ENCODE data around the gene XPC.
A peak's percentile ranks its signal among the peaks of the same experiment; 100 is the strongest.

XPC gene

GRCh38 chr3:14214764-14215163 is 36.4 kb upstream of the XPC start:
- H3K4me3 ChIP-seq (ENCODE audit: low read depth, low read length) = no peak overlapping the region
- POLR2A ChIA-PET = no interaction called here
- no peak for DNase-seq (ENCODE audit: low read depth, low spot score)
- no peak for TF ChIP-seq CTCF (IDR thresholded peaks at IDR 0.05; ENCODE audit: insufficient read depth, low read length, missing control alignments)
- CTCF ChIA-PET = interaction anchor here (5.6 to 10.0 kb wide), 3 partner anchors 9 to 46 kb away, joined by 29 to 75 read pairs (median 40); no protein-coding TSS in a partner anchor

DNA sequence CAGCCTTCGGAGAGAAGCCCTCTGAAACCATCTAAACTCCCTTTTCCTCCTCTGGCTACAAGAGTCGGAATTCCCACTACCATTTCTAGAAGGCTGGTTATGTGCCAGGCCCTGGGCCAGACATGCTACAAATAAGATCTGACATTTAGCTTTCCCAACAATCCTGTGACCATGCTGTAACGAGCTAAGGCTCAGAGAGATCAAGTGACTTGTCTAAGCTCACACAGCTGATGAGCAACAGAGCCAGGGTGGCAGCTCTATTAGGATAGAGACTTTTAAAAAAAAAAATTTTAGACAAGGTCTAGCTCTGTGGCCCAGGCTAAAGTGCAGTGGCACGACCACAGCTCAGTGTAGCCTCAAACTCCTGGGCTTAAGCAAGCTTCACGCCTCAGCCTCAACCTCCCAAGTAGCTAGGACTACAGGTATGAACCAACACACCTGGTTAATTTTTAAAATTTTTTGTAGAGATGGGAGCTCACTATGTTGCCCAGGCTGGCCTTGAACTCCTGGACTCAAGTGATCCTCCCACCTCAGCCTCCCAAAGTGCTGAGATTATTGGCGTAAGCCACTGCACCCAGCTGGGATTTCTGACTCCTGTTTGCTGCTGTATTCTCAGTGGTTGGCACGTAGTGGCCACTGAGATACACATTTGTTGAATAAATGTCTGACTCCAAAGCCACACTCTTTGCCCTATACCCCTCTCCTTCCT is 34.8 kb upstream of the XPC start:
- TF ChIP-seq CTCF (IDR thresholded peaks at IDR 0.05; ENCODE audit: insufficient read depth, low read length, missing control alignments) = no peak
- ChIA-PET POLR2A (interaction anchor here (0.6 kb wide), 1 partner anchor 270 kb away, joined by 4 read pairs; no protein-coding TSS in a partner anchor), CTCF (interaction anchor here (1.7 to 10.0 kb wide), 4 partner anchors 9 to 47 kb away, joined by 6 to 75 read pairs (median 34); no protein-coding TSS in a partner anchor)
- H3K4me3 ChIP-seq (ENCODE audit: low read depth, low read length) = no peak overlapping the region
- DNase-seq (ENCODE audit: low read depth, low spot score) = no peak

DNA sequence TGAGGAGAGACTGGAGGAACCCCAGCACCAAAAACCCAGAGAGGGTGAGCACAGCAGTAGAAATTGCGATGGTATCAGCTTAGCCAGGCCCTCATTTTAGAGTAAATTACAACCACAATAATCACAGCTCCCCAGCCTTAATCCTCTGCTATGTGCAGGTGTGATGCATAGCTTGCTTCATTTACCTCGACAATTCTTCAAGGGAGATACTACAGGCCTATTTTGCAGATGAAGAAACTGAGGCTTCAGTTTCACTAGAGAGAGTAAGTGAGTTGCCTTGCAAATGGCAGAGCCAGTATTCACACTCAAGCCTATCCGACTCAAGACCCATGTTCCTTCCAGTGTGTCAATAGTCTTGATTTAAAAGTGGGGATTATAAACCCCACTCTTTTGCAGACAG is 33.6 kb upstream of the XPC start:
- TF ChIP-seq CTCF (IDR thresholded peaks at IDR 0.05; ENCODE audit: insufficient read depth, low read length, missing control alignments) = no peak
- CTCF ChIA-PET = interaction anchor here (1.7 to 10.0 kb wide), 5 partner anchors 8 to 250 kb away, joined by 6 to 75 read pairs (median 29); no protein-coding TSS in a partner anchor

GRCh38 chr3:14211621-14212020 is 33.2 kb upstream of the XPC start:
- no peak for DNase-seq (ENCODE audit: low read depth, low spot score)
- H3K4me3 ChIP-seq (ENCODE audit: low read depth, low read length) = no peak overlapping the region
- CTCF ChIA-PET = interaction anchor here (1.1 to 10.0 kb wide), 6 partner anchors 8 to 256 kb away, joined by 3 to 75 read pairs (median 25); no protein-coding TSS in a partner anchor
- no peak for TF ChIP-seq CTCF (IDR thresholded peaks at IDR 0.05; ENCODE audit: insufficient read depth, low read length, missing control alignments)
- POLR2A ChIA-PET = interaction anchor here (0.6 to 2.0 kb wide), 15 partner anchors 11 to 709 kb away, joined by 3 to 8 read pairs (median 3); partner anchors contain the start of genes CHCHD4, LSM3, TMEM43 and XPC

More for the DNA sequence above, 33.6 kb upstream of the XPC start:
- POLR2A ChIA-PET = interaction anchor here (1.3 to 2.0 kb wide), 4 partner anchors 11 to 203 kb away, joined by 3 to 7 read pairs (median 5); partner anchors contain the start of genes CHCHD4 and TMEM43
- no peak for DNase-seq (ENCODE audit: low read depth, low spot score)
- no peak overlapping the region for H3K4me3 ChIP-seq (ENCODE audit: low read depth, low read length)

- CTCF ChIA-PET = interaction anchor here (0.8 to 10.0 kb wide), 8 partner anchors 7 to 257 kb away, joined by 3 to 75 read pairs (median 16); no protein-coding TSS in a partner anchor
- TF ChIP-seq CTCF (IDR thresholded peaks at IDR 0.05; ENCODE audit: insufficient read depth, low read length, missing control alignments) = no peak
- peak; percentile 97 for DNase-seq (ENCODE audit: low read depth, low spot score)
- POLR2A ChIA-PET = interaction anchor here (0.6 to 2.0 kb wide), 21 partner anchors 11 to 710 kb away, joined by 3 to 8 read pairs (median 3); partner anchors contain the start of genes CHCHD4, LSM3, TMEM43 and XPC
- H3K4me3 ChIP-seq (ENCODE audit: low read depth, low read length) = no peak overlapping the region
Measured at GRCh38 chr3:14210843-14211594, 32.6 kb upstream of the XPC start.
